Activated CD4-positive, CD25-positive, alpha-beta regulatory T cell (primary cell): ENCODE results near the gene ALDH7A1.
"Not testable (repeated sequence)": the region's sequence is repeated elsewhere in the genome, so short reads cannot be mapped to it uniquely, and the experiment has no call there.

ENCODE experiments used
- DNase-seq, 4 experiments: peaks; one replicate each; lab custom pipeline; 2025; lab: John Stamatoyannopoulos, UW

Gene ALDH7A1

GRCh38 chr5:126534553-126534952, 60.5 kb downstream of the ALDH7A1 start:
- no peak for DNase-seq

- DNase-seq, result no peak
Observed at GRCh38 chr5:126531543-126532120, 63.4 kb downstream of the ALDH7A1 start.

DNA sequence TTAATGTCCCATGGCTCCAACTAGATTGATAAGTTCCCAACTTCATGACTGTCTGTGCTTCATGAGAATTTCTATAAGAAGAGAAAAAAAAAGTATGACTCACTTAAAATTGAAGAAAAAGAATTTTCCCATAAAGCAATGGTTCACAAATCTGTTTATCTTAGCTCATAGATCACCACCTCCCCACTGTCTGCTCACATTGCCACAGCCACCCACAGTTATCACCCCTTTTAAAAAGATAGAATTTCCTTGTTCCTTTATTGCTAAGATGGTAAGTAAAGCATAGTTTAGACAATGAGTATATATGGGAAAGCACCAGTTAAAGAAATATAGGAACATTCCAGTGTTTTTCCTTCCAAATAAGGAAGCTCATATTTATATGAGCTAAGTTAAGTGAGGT, 67.1 kb downstream of the ALDH7A1 start:
- no peak for DNase-seq

- no peak for DNase-seq
Observed at GRCh38 chr5:126527158-126527557, 67.9 kb downstream of the ALDH7A1 start.

GRCh38 chr5:126526493-126526892, 68.5 kb downstream of the ALDH7A1 start:
- no peak for DNase-seq

DNA sequence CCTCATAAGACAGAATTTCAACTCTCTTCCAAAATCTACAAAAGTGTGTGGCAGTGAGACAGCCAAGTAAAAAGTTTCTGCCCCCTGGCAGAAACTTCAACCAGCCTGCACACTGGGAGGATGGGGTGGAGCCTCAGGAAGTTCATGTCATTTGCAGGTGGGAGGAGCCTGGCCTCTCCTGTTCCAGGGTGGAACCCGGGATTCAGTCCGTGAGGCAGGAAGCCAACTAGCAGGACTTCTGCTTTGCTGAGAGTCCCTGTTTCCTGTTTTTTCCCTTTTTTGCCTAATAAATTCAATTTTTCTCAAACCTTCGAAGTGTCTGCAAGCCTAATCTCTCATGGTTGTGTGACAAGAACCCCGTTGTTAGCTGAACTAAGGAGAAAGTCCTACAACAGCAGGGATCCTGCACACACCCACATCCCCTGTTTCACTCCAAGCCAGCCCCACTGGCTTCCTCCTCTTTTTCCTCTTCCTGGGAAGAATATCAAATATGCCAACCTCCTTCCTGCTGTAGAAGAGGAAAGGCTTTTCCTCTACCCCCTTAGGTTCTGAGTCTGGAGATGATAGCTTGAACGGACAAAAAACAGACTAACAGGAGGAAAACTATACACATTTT, 69.3 kb downstream of the ALDH7A1 start:
- DNase-seq, result no peak

DNA sequence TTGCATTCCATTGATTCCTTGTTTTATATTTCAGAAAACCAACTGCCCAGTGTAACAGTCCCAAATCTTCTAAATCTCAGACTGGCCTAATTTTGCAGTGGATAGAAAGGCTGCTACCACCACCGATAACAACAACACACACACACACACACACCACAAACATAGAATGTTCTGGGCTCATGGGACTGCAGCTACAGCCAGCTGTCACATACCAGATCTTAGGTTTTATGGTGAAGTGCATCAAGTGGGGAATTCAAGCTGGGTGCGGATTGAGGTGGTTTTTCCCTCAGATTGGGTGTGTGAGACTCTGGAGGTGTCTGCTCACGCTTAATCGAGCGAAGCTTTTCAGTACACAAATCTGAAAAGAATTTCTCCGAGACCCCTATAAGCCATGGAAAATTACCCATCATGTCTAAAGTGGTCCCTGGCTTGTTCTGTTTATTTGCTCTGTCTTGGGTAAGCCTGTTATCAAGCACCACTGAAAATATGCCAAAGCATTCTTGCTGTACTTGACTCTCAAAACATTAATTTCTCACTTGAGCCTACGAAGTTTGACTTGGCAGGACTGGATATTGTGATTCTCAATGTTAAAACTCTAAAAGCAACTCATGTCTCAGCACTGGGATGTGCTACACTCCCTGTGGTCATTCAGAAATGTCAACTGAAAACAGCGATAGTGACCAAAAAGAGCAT, 71.1 kb downstream of the ALDH7A1 start:
- no peak for DNase-seq

GRCh38 chr5:126521130-126521529, 73.9 kb downstream of the ALDH7A1 start:
- DNase-seq, result no peak

GRCh38 chr5:126520593-126520953, 74.4 kb downstream of the ALDH7A1 start:
- DNase-seq, result no peak

GRCh38 chr5:126519637-126520592, 75.1 kb downstream of the ALDH7A1 start:
- DNase-seq, result no peak

DNA sequence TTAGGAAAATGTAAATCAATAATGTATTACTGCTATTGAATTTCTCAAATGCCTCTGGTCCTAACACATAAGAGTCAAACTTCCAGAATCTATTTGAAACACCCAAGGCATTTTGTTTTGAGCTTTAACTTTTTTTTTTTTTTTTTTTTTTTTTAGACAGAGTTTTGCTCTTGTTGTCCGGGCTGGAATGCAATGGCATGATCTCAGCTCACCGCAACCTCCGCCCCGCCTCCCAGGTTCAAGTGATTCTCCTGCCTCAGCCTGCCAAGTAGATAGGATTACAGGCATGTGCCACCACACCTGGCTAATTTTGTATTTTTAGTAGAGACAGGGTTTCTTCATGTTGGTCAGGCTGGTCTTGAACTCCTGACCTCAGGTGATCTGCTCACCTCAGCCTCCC, 75.8 kb downstream of the ALDH7A1 start:
- DNase-seq, result not testable (repeated sequence)

DNA sequence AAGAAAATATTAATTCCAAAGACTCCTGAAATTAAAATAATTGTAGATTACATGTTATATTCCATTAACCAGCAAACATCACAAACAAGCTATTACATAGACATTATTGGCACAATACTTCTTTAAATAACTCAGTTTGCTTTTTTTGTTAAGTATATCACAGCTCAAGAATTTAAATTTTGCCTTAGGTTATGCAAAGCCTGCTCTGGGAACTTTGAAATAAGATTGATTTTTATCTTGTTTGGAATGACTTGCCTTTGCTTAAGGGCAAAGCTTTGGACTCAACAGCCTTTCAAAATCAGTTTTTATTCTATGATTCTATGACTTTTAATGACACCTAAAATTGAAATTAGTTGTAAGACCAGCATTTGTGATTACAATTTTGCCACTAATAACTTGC, 78.2 kb downstream of the ALDH7A1 start:
- no peak for DNase-seq

- DNase-seq, result no peak
Observed at GRCh38 chr5:126516133-126516532, 78.9 kb downstream of the ALDH7A1 start.

DNA sequence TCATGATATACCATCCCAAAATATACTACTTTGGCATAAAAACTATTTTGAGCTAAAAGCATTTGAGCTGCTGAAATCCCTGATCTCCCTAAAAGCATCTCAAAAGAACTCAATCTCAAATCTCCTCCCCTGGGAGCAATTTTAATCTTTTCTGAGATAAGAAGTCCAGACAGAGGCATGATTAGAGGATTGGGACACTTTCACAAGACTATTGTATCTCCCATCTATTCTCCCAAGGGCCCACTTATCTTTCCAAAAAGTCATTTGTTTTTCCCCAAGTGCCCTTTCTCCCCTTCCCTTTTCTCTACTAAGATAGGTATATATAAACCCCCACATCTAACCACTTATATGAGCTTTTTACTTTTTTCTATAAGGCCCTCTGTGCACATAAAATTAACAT, 79.7 kb downstream of the ALDH7A1 start:
- DNase-seq, result no peak

GRCh38 chr5:126514558-126515141, 80.4 kb downstream of the ALDH7A1 start:
- no peak for DNase-seq

GRCh38 chr5:126514131-126514557, 80.9 kb downstream of the ALDH7A1 start:
- no peak for DNase-seq

GRCh38 chr5:126513703-126514102, 81.3 kb downstream of the ALDH7A1 start:
- no peak for DNase-seq

DNA sequence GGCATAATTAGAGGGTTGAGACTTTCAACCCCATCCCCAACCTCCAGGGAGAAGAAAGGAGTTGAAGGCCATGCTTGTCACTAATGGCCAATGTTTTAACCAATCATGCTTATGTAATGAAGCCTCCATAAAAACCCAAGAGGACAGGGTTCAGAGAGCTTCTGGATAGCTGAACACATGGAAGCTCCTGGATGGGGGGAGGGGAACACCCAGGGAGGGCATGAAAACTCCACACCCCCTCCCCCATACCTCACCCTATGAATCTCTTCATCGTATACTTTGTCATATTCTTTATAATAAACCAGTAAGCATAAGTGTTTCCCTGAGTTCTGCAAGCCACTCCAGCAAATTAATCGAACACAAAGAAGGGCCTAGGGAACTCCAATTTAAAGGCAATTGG, 81.7 kb downstream of the ALDH7A1 start:
- no peak for DNase-seq

DNA sequence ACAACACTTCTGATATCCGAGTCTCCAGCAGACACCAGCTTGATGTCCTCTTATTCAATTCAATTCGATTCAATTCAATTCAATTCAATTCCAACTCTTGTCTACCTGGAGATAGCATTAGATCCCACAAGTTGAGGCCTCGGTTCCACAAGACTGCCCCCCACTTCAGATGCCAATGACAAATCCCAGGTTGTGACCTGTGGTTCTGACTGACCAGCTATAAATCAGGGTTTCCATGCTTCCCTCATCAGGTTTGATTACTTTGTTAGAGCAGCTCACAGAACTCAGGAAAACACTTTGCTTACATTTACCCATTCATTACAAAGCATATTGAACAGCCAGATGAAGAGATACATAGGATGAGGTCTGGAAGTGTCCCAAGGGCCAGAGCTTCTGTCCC, 82.6 kb downstream of the ALDH7A1 start:
- no peak for DNase-seq

DNA sequence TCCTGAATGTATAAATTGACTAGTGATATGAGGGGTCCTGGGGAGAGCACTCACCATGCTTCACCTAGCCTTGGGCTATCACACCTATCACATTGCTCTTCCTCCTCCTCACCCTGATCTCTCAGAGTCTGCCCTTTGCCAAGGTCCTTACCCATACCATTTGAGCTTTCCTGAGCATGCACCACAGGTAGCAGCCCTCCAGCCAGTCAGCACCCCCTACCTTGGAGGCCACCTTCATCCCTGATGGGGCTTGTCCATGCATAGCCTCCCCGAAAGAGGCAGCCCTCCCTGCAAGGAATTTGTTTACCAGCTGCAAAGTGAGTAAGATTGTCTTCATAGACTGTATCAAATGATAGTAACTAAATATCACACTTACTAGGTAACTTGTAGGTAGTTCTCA, 83.1 kb downstream of the ALDH7A1 start:
- DNase-seq, result no peak

DNA sequence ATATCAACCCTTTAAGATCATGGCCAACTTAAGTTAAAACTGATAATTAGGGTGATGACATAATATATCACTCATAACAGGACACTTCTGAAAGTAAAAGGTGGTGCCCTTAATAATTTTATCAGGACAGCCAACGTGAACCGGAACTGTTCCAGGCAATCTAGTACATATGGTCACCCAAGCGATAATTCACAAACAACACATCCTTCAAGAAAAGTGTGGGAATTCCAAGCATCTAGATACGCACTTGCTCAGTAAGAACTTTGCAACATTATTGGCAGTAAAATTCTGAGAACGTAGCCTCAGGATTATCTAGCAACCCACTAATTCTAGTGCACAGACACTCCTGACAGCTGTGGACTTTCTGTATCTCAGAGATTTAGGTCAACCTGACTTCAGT, 85.7 kb downstream of the ALDH7A1 start:
- DNase-seq, result no peak

DNA sequence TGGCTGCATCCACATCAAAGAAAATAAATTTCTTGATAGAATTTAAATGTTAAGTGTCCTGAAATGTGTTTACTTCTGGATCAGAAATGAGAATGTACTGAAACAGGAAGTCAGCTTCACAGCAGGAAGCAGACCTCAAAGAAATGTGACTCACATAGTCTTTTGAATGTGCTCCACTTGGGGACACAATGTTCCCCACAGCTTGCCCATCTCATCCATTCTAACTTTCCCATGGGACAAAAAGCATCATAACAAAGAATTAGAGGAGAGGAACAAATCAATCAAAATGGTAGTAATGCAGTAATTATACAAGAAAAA, 86.1 kb downstream of the ALDH7A1 start:
- no peak for DNase-seq
